Measurements from ENCODE around the gene PKLR. TPM values are rescaled to one million over a fixed set of nuclear protein-coding genes. Genes with fewer than 3 reads are reported as not detected.

Gene PKLR
- total and polyA plus RNA-seq, 2 donors (not counting 3 experiments of a cell fraction or from before 2014, with no cell fraction given), result not detected

DNA sequence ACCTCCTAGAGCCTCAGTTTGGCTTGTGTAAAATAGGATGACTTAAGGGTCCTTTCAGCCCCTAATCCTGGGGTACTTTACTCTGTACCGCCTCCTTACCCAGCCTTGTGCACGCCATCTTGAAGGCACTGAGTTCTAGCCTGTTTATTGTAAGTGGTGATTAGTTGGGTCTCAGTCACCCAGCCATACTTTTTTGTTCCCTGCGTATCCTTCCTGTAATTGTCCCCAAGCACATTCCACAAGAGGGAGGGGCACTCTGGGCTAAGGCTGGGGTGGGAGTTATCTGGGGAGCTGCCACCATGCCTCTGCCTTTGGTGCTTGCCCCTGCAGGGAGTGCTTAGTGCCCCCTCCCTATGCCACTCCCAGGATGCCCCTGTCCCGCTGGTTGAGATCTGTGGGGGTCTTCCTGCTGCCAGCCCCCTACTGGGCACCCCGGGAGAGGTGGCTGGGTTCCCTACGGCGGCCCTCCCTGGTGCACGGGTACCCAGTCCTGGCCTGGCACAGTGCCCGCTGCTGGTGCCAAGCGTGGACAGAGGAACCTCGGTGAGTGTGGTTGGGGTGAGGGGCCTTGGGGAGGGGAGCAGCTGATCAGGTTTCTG is 8.3 kb upstream of the PKLR start:
- dilution Hi-C loops (cut with MboI; ENCODE audit: extremely low pct_ligation_motif_present, low sequenced_read_pairs), result no loop called here
- H3K36me3 ChIP-seq (ENCODE audit: control insufficient read depth in 2 of 2, extremely low read depth in 1 of 2, insufficient read depth in 2 of 2, low read length in 2 of 2), result peaks cover 9 to 13% of the 10 kb centered on the region in 2 experiments
- H3K9me1 ChIP-seq (replicated peaks; ENCODE audit: control insufficient read depth, extremely low read depth, insufficient read depth, low read length), result no peaks in the 10 kb centered on the region
- ChIA-PET CTCF (interaction anchor here (1.4 to 1.8 kb wide), 3 partner anchors 11 to 59 kb away, joined by 4 to 9 read pairs (median 6); partner anchors contain the start of gene RUSC1), POLR2A (interaction anchor here (1.1 kb wide), 1 partner anchor 11 kb away, joined by 4 read pairs; the partner anchor contains the start of gene RUSC1)
- FAIRE-seq (no peak), DNase-seq (ENCODE audit: low read depth, low spot score) (peak; percentile 69)
- intact Hi-C loops (cut with micrococcal nuclease), result loop anchor here (1.0 to 5.0 kb wide), 4 partner anchors 14 to 117 kb away; partner anchors contain the start of genes CLK2 and MTX1
- peak overlapping the region; percentile 47 to 86 (median 84) for H3K4me3 ChIP-seq (replicated peaks in 1 of 3; ENCODE audit: insufficient read depth in 1 of 3, low read depth in 1 of 3, low read length in 3 of 3)
- peak overlapping the region; percentile 94 for H3K9ac ChIP-seq (replicated peaks; ENCODE audit: extremely low read depth, insufficient read depth, low read length)
- no peaks in the 10 kb centered on the region for H3K27me3 ChIP-seq (ENCODE audit: control insufficient read depth in 2 of 2, insufficient read depth in 2 of 2, low read length in 2 of 2)
- H3K27ac ChIP-seq (ENCODE audit: insufficient read depth, low read depth, low read length), result peak overlapping the region; percentile 88
- no peaks in the 10 kb centered on the region for H3K9me3 ChIP-seq (replicated peaks; ENCODE audit: control insufficient read depth, insufficient read depth, low read length)
- BruUV-seq (replicated peaks), result no TSS peak
- H3K4me2 ChIP-seq (ENCODE audit: insufficient read depth, low read length), result peak overlapping the region; percentile 75
- H3K79me2 ChIP-seq (ENCODE audit: control insufficient read depth, insufficient read depth, low read length), result peaks cover 48% of the 10 kb centered on the region
- H3K4me1 ChIP-seq (ENCODE audit: control insufficient read depth, extremely low read depth, insufficient read depth, low read length), result peaks cover 24% of the 10 kb centered on the region
- no peak overlapping the region for H2AFZ ChIP-seq (ENCODE audit: low read depth, low read length)
- TF ChIP-seq JUN (IDR thresholded peaks at IDR 0.05; ENCODE audit: borderline replicate concordance, insufficient read depth, insufficient read length, low read depth) (no peak), POLR2A (IDR thresholded peaks at IDR 0.05; ENCODE audit: low read depth, low read length) (peak; percentile 67), FOS (IDR thresholded peaks at IDR 0.05; ENCODE audit: borderline replicate concordance, insufficient read depth, low read length) (no peak), EZH2 (IDR thresholded peaks at IDR 0.05; ENCODE audit: borderline replicate concordance, low read depth, low read length, severe bottlenecking) (no peak), POLR2AphosphoS5 (IDR thresholded peaks at IDR 0.05; ENCODE audit: insufficient read depth, low read depth, low read length) (peak; percentile 82), GATA2 (IDR thresholded peaks at IDR 0.05; ENCODE audit: insufficient read depth, insufficient read length, low read depth, low read length) (no peak), MYC (IDR thresholded peaks at IDR 0.05; ENCODE audit: low read depth, low read length) (peak; percentile 7)
- TF ChIP-seq, protein P1, sequence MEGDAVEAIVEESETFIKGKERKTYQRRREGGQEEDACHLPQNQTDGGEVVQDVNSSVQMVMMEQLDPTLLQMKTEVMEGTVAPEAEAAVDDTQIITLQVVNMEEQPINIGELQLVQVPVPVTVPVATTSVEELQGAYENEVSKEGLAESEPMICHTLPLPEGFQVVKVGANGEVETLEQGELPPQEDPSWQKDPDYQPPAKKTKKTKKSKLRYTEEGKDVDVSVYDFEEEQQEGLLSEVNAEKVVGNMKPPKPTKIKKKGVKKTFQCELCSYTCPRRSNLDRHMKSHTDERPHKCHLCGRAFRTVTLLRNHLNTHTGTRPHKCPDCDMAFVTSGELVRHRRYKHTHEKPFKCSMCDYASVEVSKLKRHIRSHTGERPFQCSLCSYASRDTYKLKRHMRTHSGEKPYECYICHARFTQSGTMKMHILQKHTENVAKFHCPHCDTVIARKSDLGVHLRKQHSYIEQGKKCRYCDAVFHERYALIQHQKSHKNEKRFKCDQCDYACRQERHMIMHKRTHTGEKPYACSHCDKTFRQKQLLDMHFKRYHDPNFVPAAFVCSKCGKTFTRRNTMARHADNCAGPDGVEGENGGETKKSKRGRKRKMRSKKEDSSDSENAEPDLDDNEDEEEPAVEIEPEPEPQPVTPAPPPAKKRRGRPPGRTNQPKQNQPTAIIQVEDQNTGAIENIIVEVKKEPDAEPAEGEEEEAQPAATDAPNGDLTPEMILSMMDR (IDR thresholded peaks at IDR 0.05; ENCODE audit: extremely low read depth in 1 of 2, insufficient read depth in 1 of 2, low read depth in 1 of 2, low read length in 2 of 2), result peak in 1 of 2 donors; percentile 10
- TF ChIP-seq, protein P2, sequence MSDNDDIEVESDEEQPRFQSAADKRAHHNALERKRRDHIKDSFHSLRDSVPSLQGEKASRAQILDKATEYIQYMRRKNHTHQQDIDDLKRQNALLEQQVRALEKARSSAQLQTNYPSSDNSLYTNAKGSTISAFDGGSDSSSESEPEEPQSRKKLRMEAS (IDR thresholded peaks at IDR 0.05; ENCODE audit: insufficient read depth, insufficient read length), result no peak
- H4K20me1 ChIP-seq (replicated peaks; ENCODE audit: control insufficient read depth, extremely low read depth, insufficient read depth, low read length), result no peaks in the 10 kb centered on the region
